CD4-positive, alpha-beta T cell treated with Interferon gamma for 1 hour (primary cell): Measurements from ENCODE around the gene ATP5MG.
"Not testable (repeated sequence)": the region's sequence is repeated elsewhere in the genome, so short reads cannot be mapped to it uniquely, and the experiment has no call there.

ENCODE experiments used
- DNase-seq: peaks from one replicate; pipeline ENCODE4 v3.0.0-alpha.2; 2020

ATP5MG gene

GRCh38 chr11:118401151-118401879 lies at the start of gene ATP5MG:
Gene ATP5MG (plus strand): TSS chr11:118401606. CDS start chr11:118401666, 60 bp downstream.
- peak; percentile 92 for DNase-seq

- DNase-seq = no peak
Measured at GRCh38 chr11:118353084-118353710, 48.2 kb upstream of the ATP5MG start.

GRCh38 chr11:118358071-118358470 lies 43.3 kb upstream of the ATP5MG start:
- no peak for DNase-seq

GRCh38 chr11:118359295-118359958 lies 42.0 kb upstream of the ATP5MG start, which contains the start of gene UBE4A:
Gene UBE4A (plus strand): TSS chr11:118359600. CDS start chr11:118365081, 5,481 bp downstream.
- peak; percentile 97 for DNase-seq

GRCh38 chr11:118364956-118365615 lies 36.3 kb upstream of the ATP5MG start:
- DNase-seq = no peak

- DNase-seq = no peak
Measured at GRCh38 chr11:118366287-118366686, 35.1 kb upstream of the ATP5MG start.

- no peak for DNase-seq
Measured at GRCh38 chr11:118370774-118371173, 30.6 kb upstream of the ATP5MG start.

GRCh38 chr11:118373263-118373662 lies 28.1 kb upstream of the ATP5MG start:
- no peak for DNase-seq

GRCh38 chr11:118373871-118374270 lies 27.5 kb upstream of the ATP5MG start:
- no peak for DNase-seq

- no peak for DNase-seq
Measured at GRCh38 chr11:118374729-118375128, 26.7 kb upstream of the ATP5MG start.

GRCh38 chr11:118375978-118376377 lies 25.4 kb upstream of the ATP5MG start:
- DNase-seq = no peak

- no peak for DNase-seq
Measured at GRCh38 chr11:118379497-118379896, 21.9 kb upstream of the ATP5MG start.

- DNase-seq = no peak
Measured at GRCh38 chr11:118380571-118380970, 20.8 kb upstream of the ATP5MG start.

GRCh38 chr11:118382954-118383353 lies 18.5 kb upstream of the ATP5MG start:
- DNase-seq = no peak

GRCh38 chr11:118383657-118384056 lies 17.7 kb upstream of the ATP5MG start:
- no peak for DNase-seq

GRCh38 chr11:118396097-118396501 lies 5.3 kb upstream of the ATP5MG start:
- DNase-seq = no peak

GRCh38 chr11:118397448-118397847 lies 4.0 kb upstream of the ATP5MG start:
- no peak for DNase-seq

GRCh38 chr11:118398791-118399559 lies 2.4 kb upstream of the ATP5MG start:
- peak; percentile 79 for DNase-seq

GRCh38 chr11:118401880-118402590 lies 629 bp downstream of the ATP5MG start:
- DNase-seq = no peak

GRCh38 chr11:118402594-118402993 lies 1.2 kb downstream of the ATP5MG start:
- DNase-seq = not testable (repeated sequence)

GRCh38 chr11:118406599-118407166 lies 5.3 kb downstream of the ATP5MG start:
- no peak for DNase-seq
